ENCODE measurements around the gene ZNF740.

The ZNF740 gene

DNA sequence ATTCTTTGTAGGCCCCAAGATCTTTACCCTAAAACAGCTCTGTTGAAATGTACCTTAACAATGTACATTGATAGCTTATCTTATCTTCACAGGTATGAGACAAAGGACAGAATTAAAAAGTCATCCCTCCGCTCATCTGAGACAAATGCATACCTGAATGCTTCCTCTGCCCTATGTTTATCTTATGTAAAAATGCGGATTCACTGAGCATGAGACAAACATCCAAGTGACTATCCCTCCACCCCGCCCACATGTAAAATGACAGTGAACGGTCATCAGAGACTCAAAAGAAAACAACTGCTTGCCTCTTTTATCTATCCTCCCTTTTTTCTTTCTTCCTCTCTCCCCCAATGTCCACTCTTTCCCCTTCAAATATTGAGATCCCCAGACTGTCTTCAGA, 37.2 kb upstream of the ZNF740 start:
- Histone ChIP-seq H3K4me2 (ENCODE audit: low read depth, low read length, poor library complexity, severe bottlenecking) (no peak overlapping the region), H4K20me1 (ENCODE audit: insufficient read depth, low read length, poor library complexity, severe bottlenecking) (no peaks in the 10 kb centered on the region), H3K79me2 (ENCODE audit: insufficient read depth, low read length) (no peaks in the 10 kb centered on the region), H2AFZ (ENCODE audit: low read length) (no peak overlapping the region), H3K4me1 (ENCODE audit: insufficient read depth, low read length, poor library complexity, severe bottlenecking) (no peaks in the 10 kb centered on the region), H3K9ac (ENCODE audit: low read depth, low read length, poor library complexity, severe bottlenecking) (no peak overlapping the region), H3K36me3 (ENCODE audit: insufficient read depth, low read length) (no peaks in the 10 kb centered on the region), H3K9me2 (replicated peaks; ENCODE audit: low read depth, low read length) (no peaks in the 10 kb centered on the region), H3K9me3 (ENCODE audit: insufficient read depth, low read depth, low read length) (peaks cover 9% of the 10 kb centered on the region; the same call in 1 of the 2 replicates), H3F3A (ENCODE audit: low read depth) (no peaks in the 10 kb centered on the region), H3K27me3 (ENCODE audit: insufficient read depth, low read length, poor library complexity, severe bottlenecking) (no peaks in the 10 kb centered on the region), H3K4me3 (ENCODE audit: low read length, poor library complexity, severe bottlenecking) (no peak overlapping the region)
- TF ChIP-seq EZH2phosphoT487 (IDR thresholded peaks at IDR 0.05; ENCODE audit: borderline replicate concordance): no peak
- TF ChIP-seq, protein P1, sequence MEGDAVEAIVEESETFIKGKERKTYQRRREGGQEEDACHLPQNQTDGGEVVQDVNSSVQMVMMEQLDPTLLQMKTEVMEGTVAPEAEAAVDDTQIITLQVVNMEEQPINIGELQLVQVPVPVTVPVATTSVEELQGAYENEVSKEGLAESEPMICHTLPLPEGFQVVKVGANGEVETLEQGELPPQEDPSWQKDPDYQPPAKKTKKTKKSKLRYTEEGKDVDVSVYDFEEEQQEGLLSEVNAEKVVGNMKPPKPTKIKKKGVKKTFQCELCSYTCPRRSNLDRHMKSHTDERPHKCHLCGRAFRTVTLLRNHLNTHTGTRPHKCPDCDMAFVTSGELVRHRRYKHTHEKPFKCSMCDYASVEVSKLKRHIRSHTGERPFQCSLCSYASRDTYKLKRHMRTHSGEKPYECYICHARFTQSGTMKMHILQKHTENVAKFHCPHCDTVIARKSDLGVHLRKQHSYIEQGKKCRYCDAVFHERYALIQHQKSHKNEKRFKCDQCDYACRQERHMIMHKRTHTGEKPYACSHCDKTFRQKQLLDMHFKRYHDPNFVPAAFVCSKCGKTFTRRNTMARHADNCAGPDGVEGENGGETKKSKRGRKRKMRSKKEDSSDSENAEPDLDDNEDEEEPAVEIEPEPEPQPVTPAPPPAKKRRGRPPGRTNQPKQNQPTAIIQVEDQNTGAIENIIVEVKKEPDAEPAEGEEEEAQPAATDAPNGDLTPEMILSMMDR (conservative IDR thresholded peaks at IDR 0.05; ENCODE audit: low read length): no peak

DNA sequence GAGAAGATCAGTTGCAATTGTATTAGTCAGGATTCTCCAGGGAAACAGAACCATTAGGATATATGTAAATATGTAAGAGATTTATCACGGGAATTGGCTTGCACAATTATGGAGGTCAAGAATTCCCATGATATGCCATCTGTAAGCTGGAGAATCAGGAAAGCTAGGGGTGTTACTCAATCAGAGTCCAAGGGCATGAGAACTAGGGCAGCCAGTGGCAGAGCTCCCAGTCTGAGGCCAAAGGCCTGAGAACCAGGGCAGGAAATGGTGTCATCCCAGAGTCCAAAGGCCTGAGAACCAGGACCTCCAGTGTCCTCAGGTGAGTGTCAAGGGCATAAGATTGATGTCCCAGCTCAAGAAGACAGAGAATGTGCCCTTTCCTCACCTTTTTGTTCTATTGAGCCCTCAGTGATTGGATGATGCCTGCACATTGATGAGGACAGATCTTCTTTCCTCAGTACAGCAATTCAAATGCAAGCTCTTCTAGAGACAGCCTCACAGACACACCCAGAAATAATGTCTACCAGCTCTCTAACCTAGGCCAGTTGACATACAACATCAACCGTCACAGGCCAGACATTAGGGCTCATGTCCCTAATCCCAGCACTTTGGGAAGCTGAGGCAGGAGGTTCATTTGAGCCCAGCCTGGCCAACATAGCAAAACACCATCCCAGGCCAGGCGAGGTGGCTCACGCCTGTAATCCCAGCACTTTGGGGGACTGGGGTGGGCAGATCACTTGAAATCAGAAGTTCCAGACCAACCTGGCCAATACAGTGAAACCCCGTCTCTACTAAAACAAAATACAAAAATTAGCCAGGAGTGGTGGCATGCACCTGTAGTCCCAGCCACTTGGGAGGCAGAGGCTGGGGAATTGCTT, 34.9 kb upstream of the ZNF740 start:
- Histone ChIP-seq H3K9me3 (ENCODE audit: insufficient read depth, low read depth, low read length) (no peaks in the 10 kb centered on the region), H4K20me1 (ENCODE audit: insufficient read depth, low read length, poor library complexity, severe bottlenecking) (no peaks in the 10 kb centered on the region), H3K27me3 (ENCODE audit: insufficient read depth, low read length, poor library complexity, severe bottlenecking) (no peaks in the 10 kb centered on the region), H3K9me2 (replicated peaks; ENCODE audit: low read depth, low read length) (no peaks in the 10 kb centered on the region), H3K4me1 (ENCODE audit: insufficient read depth, low read length, poor library complexity, severe bottlenecking) (no peaks in the 10 kb centered on the region), H3K79me2 (ENCODE audit: insufficient read depth, low read length) (no peaks in the 10 kb centered on the region), H3K4me3 (ENCODE audit: low read length, poor library complexity, severe bottlenecking) (no peak overlapping the region), H3K36me3 (ENCODE audit: insufficient read depth, low read length) (no peaks in the 10 kb centered on the region), H3K9ac (ENCODE audit: low read depth, low read length, poor library complexity, severe bottlenecking) (no peak overlapping the region), H3F3A (ENCODE audit: low read depth) (no peaks in the 10 kb centered on the region), H2AFZ (ENCODE audit: low read length) (no peak overlapping the region; the same call in 1 of the 2 replicates), H3K4me2 (ENCODE audit: low read depth, low read length, poor library complexity, severe bottlenecking) (no peak overlapping the region)
- no peak for TF ChIP-seq EZH2phosphoT487 (IDR thresholded peaks at IDR 0.05; ENCODE audit: borderline replicate concordance)
- TF ChIP-seq, protein P1 (conservative IDR thresholded peaks at IDR 0.05; ENCODE audit: low read length): no peak

DNA sequence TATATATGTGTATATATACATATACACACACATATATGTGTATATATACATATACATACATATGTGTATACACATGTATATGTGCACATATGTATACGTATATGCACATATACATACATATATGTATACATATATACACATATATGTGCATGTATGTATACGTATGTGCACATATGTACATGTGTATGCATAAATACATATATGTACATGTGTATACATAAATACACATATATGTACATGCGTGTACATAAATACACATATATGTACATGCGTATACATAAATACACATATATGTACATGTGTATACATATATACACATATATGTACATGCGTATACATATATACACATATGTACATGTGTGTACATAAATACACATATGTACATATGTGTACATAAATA, 33.3 kb upstream of the ZNF740 start:
- Histone ChIP-seq H3K36me3 (ENCODE audit: insufficient read depth, low read length) (no peaks in the 10 kb centered on the region), H3K27me3 (ENCODE audit: insufficient read depth, low read length, poor library complexity, severe bottlenecking) (no peaks in the 10 kb centered on the region), H3K4me3 (ENCODE audit: low read length, poor library complexity, severe bottlenecking) (no peak overlapping the region), H3K79me2 (ENCODE audit: insufficient read depth, low read length) (no peaks in the 10 kb centered on the region), H3K4me2 (ENCODE audit: low read depth, low read length, poor library complexity, severe bottlenecking) (no peak overlapping the region), H2AFZ (ENCODE audit: low read length) (no peak overlapping the region), H3F3A (ENCODE audit: low read depth) (no peaks in the 10 kb centered on the region), H3K9me3 (ENCODE audit: insufficient read depth, low read depth, low read length) (no peaks in the 10 kb centered on the region), H4K20me1 (ENCODE audit: insufficient read depth, low read length, poor library complexity, severe bottlenecking) (no peaks in the 10 kb centered on the region), H3K9ac (ENCODE audit: low read depth, low read length, poor library complexity, severe bottlenecking) (no peak overlapping the region), H3K4me1 (ENCODE audit: insufficient read depth, low read length, poor library complexity, severe bottlenecking) (no peaks in the 10 kb centered on the region), H3K9me2 (replicated peaks; ENCODE audit: low read depth, low read length) (no peaks in the 10 kb centered on the region)
- TF ChIP-seq, protein P1 (conservative IDR thresholded peaks at IDR 0.05; ENCODE audit: low read length): no peak
